HEK293T (cell line): ENCODE measurements around the gene EXOSC7.

Source experiments
- FOXA1 ChIP-seq: fragments of 450-650 bp; IDR thresholded peaks from 2 replicates; pipeline ENCODE4 v1.6.1; 2016; ENCODE audit warnings: mild to moderate bottlenecking
- FOXM1 ChIP-seq: fragments of 450-650 bp; IDR thresholded peaks from 2 replicates; pipeline ENCODE4 v1.6.1; 2017; ENCODE audit warnings: mild to moderate bottlenecking, borderline replicate concordance
- NFRKB ChIP-seq: fragments of 450-650 bp; IDR thresholded peaks from 2 replicates; pipeline ENCODE4 v1.6.1; 2016; ENCODE audit warnings: mild to moderate bottlenecking, moderate library complexity

DNA sequence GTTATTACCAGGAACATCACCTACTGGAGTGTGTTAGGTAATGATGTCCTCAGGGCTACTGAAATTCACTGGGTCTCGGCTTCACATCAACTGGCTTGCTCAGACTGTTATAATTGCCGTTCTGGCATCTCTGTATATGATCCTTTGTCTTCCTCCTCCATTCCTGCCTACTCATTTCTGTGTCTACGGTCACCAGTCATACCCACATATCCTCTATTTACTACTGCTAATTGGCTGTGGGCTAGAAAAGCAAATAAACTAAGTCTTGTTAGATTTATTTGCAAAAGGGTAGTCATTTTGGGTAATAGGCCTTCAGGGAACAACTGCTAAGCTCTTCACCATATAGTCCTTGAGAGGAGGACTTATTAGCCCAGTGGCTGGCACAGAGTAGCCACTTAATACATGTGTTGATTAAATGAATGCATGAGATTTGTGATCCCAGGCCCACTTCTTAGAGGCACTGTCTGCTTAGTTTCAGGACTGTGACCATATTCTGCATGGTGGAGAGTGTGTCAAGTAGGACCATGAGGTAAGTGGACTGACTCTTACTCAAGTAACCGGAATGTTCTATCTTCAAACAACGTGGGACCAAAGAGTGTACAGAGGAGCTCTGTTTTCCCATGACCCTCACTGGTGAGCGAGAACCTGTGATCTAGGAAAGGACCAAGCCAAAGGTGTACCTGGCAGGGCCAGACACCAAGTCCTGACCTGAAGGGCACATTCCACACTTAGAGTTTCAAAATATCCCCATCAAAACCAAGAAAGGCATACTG is 13.2 kb upstream of the EXOSC7 start:
- no peak for TF ChIP-seq FOXA1
- no peak for TF ChIP-seq FOXM1
- TF ChIP-seq NFRKB, result no peak
